ENCODE results near the gene WDR72.

GRCh38 chr15:53590380-53590779 lies 169.1 kb downstream of the WDR72 start:
- TF ChIP-seq CTCF (IDR thresholded peaks at IDR 0.05) (no peak), POLR2A (IDR thresholded peaks at IDR 0.05) (no peak)

All from right lobe of liver (tissue), 4 donors.